ENCODE measurements around the gene SLC5A3.

SLC5A3 gene

GRCh38 chr21:34027721-34028461, 45.5 kb upstream of the SLC5A3 start:
- Histone ChIP-seq H3K27me3 (ENCODE audit: insufficient read depth, poor library complexity, severe bottlenecking) (no peaks in the 10 kb centered on the region), H3K4me3 (replicated peaks; ENCODE audit: insufficient read depth, low read length) (no peak overlapping the region), H3K27ac (replicated peaks) (no peak overlapping the region)
- no peak for DNase-seq (ENCODE audit: low read depth in 1 of 2, low spot score in 1 of 2)
- TF ChIP-seq POLR2AphosphoS5 (IDR thresholded peaks at IDR 0.05; ENCODE audit: low read depth), result no peak
- TF ChIP-seq CTCF (IDR thresholded peaks at IDR 0.05; ENCODE audit: insufficient read depth, low read length), result no peak
- TF ChIP-seq SPI1 (IDR thresholded peaks at IDR 0.05; ENCODE audit: borderline replicate concordance, low read depth), result no peak
- TF ChIP-seq REST (IDR thresholded peaks at IDR 0.05; ENCODE audit: insufficient replicate concordance, low read depth), result no peak
- TF ChIP-seq GABPA (IDR thresholded peaks at IDR 0.05; ENCODE audit: low read depth), result no peak

- H3K4me3 ChIP-seq (replicated peaks; ENCODE audit: insufficient read depth, low read length), result no peak overlapping the region
- DNase-seq (ENCODE audit: low read depth in 1 of 2, low spot score in 1 of 2), result no peak
- TF ChIP-seq CTCF (IDR thresholded peaks at IDR 0.05; ENCODE audit: insufficient read depth, low read length) (no peak), POLR2AphosphoS5 (IDR thresholded peaks at IDR 0.05; ENCODE audit: low read depth) (no peak), REST (IDR thresholded peaks at IDR 0.05; ENCODE audit: insufficient replicate concordance, low read depth) (no peak), SPI1 (IDR thresholded peaks at IDR 0.05; ENCODE audit: borderline replicate concordance, low read depth) (no peak), GABPA (IDR thresholded peaks at IDR 0.05; ENCODE audit: low read depth) (no peak)
These were observed 43.4 kb upstream of the SLC5A3 start for GRCh38 chr21:34029743-34030528.

GRCh38 chr21:34031835-34032370, 41.5 kb upstream of the SLC5A3 start:
- no peaks in the 10 kb centered on the region for H3K27me3 ChIP-seq (ENCODE audit: insufficient read depth, poor library complexity, severe bottlenecking)
- DNase-seq (ENCODE audit: low read depth in 1 of 2, low spot score in 1 of 2), result no peak
- TF ChIP-seq POLR2AphosphoS5 (IDR thresholded peaks at IDR 0.05; ENCODE audit: low read depth) (no peak), CTCF (IDR thresholded peaks at IDR 0.05; ENCODE audit: insufficient read depth, low read length) (no peak), SPI1 (IDR thresholded peaks at IDR 0.05; ENCODE audit: borderline replicate concordance, low read depth) (no peak), REST (IDR thresholded peaks at IDR 0.05; ENCODE audit: insufficient replicate concordance, low read depth) (no peak), GABPA (IDR thresholded peaks at IDR 0.05; ENCODE audit: low read depth) (no peak)
- no peak overlapping the region for H3K4me3 ChIP-seq (replicated peaks; ENCODE audit: insufficient read depth, low read length)
- H3K27ac ChIP-seq (replicated peaks), result no peak overlapping the region

More at GRCh38 chr21:34029743-34030528, 43.4 kb upstream of the SLC5A3 start:
- Histone ChIP-seq H3K27ac (replicated peaks) (no peak overlapping the region), H3K27me3 (ENCODE audit: insufficient read depth, poor library complexity, severe bottlenecking) (no peaks in the 10 kb centered on the region)
